Measurements from ENCODE around the gene EGFL6.

The EGFL6 gene

DNA sequence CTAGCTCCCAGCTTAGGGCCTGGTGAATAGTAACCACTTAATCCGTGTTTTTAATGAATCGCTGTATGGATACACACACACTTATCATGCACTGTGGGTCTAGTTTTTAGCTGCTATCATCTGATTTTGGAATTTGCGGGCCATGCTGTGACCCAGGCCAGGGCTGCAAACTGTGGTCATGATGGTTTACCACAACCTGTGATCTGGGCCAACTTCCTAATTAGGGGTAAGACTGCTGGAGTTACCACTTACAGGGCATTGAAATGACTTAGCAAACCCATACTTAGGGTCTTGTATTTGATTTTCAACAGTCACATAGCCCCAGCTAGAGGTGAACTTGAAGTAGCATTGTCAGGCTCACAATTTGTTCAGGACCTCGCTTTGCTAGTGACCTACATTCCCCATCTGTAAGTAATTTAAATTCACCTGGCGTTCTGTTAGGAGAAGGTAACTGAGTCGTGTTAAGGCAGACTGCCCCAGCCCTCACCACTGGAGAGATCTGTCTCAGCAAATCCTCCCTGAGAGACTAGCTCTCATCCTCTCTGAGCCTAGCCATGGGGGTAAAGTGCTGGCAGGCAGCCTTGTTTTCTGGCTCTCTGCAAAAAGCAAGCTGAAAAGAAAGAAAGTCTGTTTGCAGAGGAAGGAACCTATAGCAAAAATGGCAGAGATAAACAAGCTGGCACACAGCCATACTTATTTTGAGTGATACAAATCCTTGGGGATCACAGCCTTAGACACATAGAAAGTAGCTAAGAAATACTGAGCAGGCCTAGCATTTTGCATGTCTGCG is 33.8 kb upstream of the EGFL6 start:
- no peaks in the 10 kb centered on the region for H3K36me3 ChIP-seq (ENCODE audit: control insufficient read depth, insufficient read depth, low read length)
- DNase-seq (ENCODE audit: extremely low read depth, insufficient read length) = no peak
- TF ChIP-seq, protein P1, sequence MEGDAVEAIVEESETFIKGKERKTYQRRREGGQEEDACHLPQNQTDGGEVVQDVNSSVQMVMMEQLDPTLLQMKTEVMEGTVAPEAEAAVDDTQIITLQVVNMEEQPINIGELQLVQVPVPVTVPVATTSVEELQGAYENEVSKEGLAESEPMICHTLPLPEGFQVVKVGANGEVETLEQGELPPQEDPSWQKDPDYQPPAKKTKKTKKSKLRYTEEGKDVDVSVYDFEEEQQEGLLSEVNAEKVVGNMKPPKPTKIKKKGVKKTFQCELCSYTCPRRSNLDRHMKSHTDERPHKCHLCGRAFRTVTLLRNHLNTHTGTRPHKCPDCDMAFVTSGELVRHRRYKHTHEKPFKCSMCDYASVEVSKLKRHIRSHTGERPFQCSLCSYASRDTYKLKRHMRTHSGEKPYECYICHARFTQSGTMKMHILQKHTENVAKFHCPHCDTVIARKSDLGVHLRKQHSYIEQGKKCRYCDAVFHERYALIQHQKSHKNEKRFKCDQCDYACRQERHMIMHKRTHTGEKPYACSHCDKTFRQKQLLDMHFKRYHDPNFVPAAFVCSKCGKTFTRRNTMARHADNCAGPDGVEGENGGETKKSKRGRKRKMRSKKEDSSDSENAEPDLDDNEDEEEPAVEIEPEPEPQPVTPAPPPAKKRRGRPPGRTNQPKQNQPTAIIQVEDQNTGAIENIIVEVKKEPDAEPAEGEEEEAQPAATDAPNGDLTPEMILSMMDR (IDR thresholded peaks at IDR 0.05; ENCODE audit: insufficient read depth, low read length, poor library complexity, severe bottlenecking) = no peak
- no peak overlapping the region for H3K4me3 ChIP-seq (replicated peaks; ENCODE audit: low read depth, low read length)
- H3K27me3 ChIP-seq (replicated peaks; ENCODE audit: control insufficient read depth, insufficient read depth, low read length) = no peaks in the 10 kb centered on the region; the same call in 1 of the 2 replicates

DNA sequence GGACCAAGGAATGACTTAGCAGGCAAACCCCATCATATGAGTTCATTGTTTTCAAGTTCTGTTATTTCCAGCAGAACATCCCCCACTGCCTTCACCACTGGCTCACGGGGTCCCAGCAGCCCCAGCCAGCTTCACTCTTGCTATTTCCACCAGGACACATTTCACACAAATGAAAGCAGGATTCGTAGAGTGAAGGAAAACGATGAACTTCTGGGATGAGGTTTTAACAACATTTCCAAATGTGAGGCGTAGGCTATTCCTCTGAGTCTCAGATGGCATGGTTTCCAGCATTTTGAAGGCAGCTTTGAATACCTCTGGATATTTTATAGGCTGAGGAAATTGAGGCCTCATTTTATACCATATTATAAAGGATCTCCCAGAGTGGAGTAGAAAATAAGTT is 32.9 kb upstream of the EGFL6 start:
- Histone ChIP-seq H3K27me3 (replicated peaks; ENCODE audit: control insufficient read depth, insufficient read depth, low read length) (no peaks in the 10 kb centered on the region; the same call in 1 of the 2 replicates), H3K4me3 (replicated peaks; ENCODE audit: low read depth, low read length) (no peak overlapping the region), H3K36me3 (ENCODE audit: control insufficient read depth, insufficient read depth, low read length) (no peaks in the 10 kb centered on the region)
- DNase-seq (ENCODE audit: extremely low read depth, insufficient read length) = no peak
- TF ChIP-seq, protein P1 (IDR thresholded peaks at IDR 0.05; ENCODE audit: insufficient read depth, low read length, poor library complexity, severe bottlenecking) = no peak

- no peak for DNase-seq (ENCODE audit: extremely low read depth, insufficient read length)
- Histone ChIP-seq H3K4me3 (replicated peaks; ENCODE audit: low read depth, low read length) (no peak overlapping the region), H3K36me3 (ENCODE audit: control insufficient read depth, insufficient read depth, low read length) (no peaks in the 10 kb centered on the region), H3K27me3 (replicated peaks; ENCODE audit: control insufficient read depth, insufficient read depth, low read length) (no peaks in the 10 kb centered on the region; the same call in 1 of the 2 replicates)
- TF ChIP-seq, protein P1 (IDR thresholded peaks at IDR 0.05; ENCODE audit: insufficient read depth, low read length, poor library complexity, severe bottlenecking) = no peak
Measured at GRCh38 chrX:13538414-13538813, 31.0 kb upstream of the EGFL6 start.

DNA sequence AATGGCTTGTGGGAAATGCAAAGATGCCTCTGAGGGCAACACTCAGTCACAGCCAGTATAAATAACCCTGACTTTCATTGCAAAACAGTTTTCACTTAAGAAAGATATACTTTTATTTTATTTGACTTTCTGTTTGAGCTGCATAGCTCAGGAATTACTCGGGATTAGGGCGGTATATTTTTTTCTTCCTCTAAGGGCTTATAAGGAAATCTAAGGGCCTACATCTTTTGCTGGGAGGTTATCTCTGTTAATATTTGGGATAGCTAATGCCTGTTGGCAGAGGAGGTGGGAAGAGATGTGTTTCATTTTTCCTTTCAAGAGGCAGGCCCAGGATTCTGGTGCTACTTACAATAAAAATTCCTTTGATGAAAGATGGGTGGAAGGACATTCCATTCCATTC is 28.8 kb upstream of the EGFL6 start:
- no peak for DNase-seq (ENCODE audit: extremely low read depth, insufficient read length)
- Histone ChIP-seq H3K36me3 (ENCODE audit: control insufficient read depth, insufficient read depth, low read length) (no peaks in the 10 kb centered on the region), H3K27me3 (replicated peaks; ENCODE audit: control insufficient read depth, insufficient read depth, low read length) (no peaks in the 10 kb centered on the region; the same call in 1 of the 2 replicates), H3K4me3 (replicated peaks; ENCODE audit: low read depth, low read length) (no peak overlapping the region)
- TF ChIP-seq, protein P1 (IDR thresholded peaks at IDR 0.05; ENCODE audit: insufficient read depth, low read length, poor library complexity, severe bottlenecking) = no peak

GRCh38 chrX:13545726-13546125 is 23.7 kb upstream of the EGFL6 start:
- Histone ChIP-seq H3K36me3 (ENCODE audit: control insufficient read depth, insufficient read depth, low read length) (no peaks in the 10 kb centered on the region), H3K27me3 (replicated peaks; ENCODE audit: control insufficient read depth, insufficient read depth, low read length) (peaks cover 2% of the 10 kb centered on the region), H3K4me3 (replicated peaks; ENCODE audit: low read depth, low read length) (no peak overlapping the region)
- TF ChIP-seq, protein P1 (IDR thresholded peaks at IDR 0.05; ENCODE audit: insufficient read depth, low read length, poor library complexity, severe bottlenecking) = no peak
- no peak for DNase-seq (ENCODE audit: extremely low read depth, insufficient read length)

Data from GM06990 (cell line).